NCI-H2107 treated with DMSO at 0.1 percent for 48 hours (cell line): Measurements from ENCODE around the gene ITIH6.
A peak's percentile ranks its signal among the peaks of the same experiment; 100 is the strongest.
"Not testable (repeated sequence)": the region's sequence is repeated elsewhere in the genome, so short reads cannot be mapped to it uniquely, and the experiment has no call there.

Experiments
- DNase-seq: peaks from one replicate; lab custom pipeline; 2025; ENCODE audit not compliant: unreplicated experiment; lab: John Stamatoyannopoulos, UW

Gene ITIH6

GRCh38 chrX:54798137-54798536 is at the start of gene ITIH6:
ITIH6 (minus strand) TSS chrX:54798255; CDS start chrX:54798210, 45 bp downstream.
- no peak for DNase-seq

GRCh38 chrX:54847700-54848099 is 49.6 kb upstream of the ITIH6 start:
- not testable (repeated sequence) for DNase-seq

GRCh38 chrX:54843050-54843449 is 45.0 kb upstream of the ITIH6 start:
- DNase-seq, result no peak

- DNase-seq, result no peak
Measured at GRCh38 chrX:54842607-54843006, 44.6 kb upstream of the ITIH6 start.

GRCh38 chrX:54841184-54841874 is 43.3 kb upstream of the ITIH6 start:
- DNase-seq, result not testable (repeated sequence)

GRCh38 chrX:54838583-54838982 is 40.5 kb upstream of the ITIH6 start:
- no peak for DNase-seq

GRCh38 chrX:54826598-54826997 is 28.5 kb upstream of the ITIH6 start:
- no peak for DNase-seq

- no peak for DNase-seq
Measured at GRCh38 chrX:54825716-54826438, 27.8 kb upstream of the ITIH6 start.

GRCh38 chrX:54824722-54825121 is 26.7 kb upstream of the ITIH6 start:
- no peak for DNase-seq

GRCh38 chrX:54824195-54824594 is 26.1 kb upstream of the ITIH6 start:
- no peak for DNase-seq

GRCh38 chrX:54821310-54821709 is 23.3 kb upstream of the ITIH6 start:
- DNase-seq, result no peak

GRCh38 chrX:54820737-54821136 is 22.7 kb upstream of the ITIH6 start:
- DNase-seq, result no peak

GRCh38 chrX:54819201-54819600 is 21.1 kb upstream of the ITIH6 start:
- DNase-seq, result no peak

GRCh38 chrX:54818221-54818620 is 20.2 kb upstream of the ITIH6 start:
- DNase-seq, result no peak

GRCh38 chrX:54817220-54817820 is 19.3 kb upstream of the ITIH6 start:
- DNase-seq, result no peak

GRCh38 chrX:54812306-54812705 is 14.3 kb upstream of the ITIH6 start:
- no peak for DNase-seq

GRCh38 chrX:54811301-54811885 is 13.3 kb upstream of the ITIH6 start:
- no peak for DNase-seq

- DNase-seq, result no peak
Measured at GRCh38 chrX:54810532-54810931, 12.5 kb upstream of the ITIH6 start.

- DNase-seq, result peak; percentile 97
Measured at GRCh38 chrX:54808605-54809483, 10.8 kb upstream of the ITIH6 start.

- DNase-seq, result no peak
Measured at GRCh38 chrX:54808109-54808604, 10.1 kb upstream of the ITIH6 start.
